IMR-90 (cell line): ENCODE data around the gene TPCN1. TPM values are rescaled to one million over a fixed set of nuclear protein-coding genes. Genes with fewer than 3 reads are reported as not detected.

Experiments used
- ATAC-seq: fragments of 200-7000 bp; cut with Tn5 transposase; 2 replicates; pipeline ENCODE4 v1.9.1; 2020; ENCODE audit warnings: low read depth, mild to moderate bottlenecking, moderate library complexity
- BruUV-seq: library from RNA; stranded (reverse); fragments of 400-500 nt; replicated peaks from 2 replicates; lab custom pipeline; 2021; lab: Mats Ljungman, UMichigan
- CTCF ChIA-PET: fragments of 300-600 bp; formaldehyde crosslinking; extraction: SDS; loops from one replicate; lab custom pipeline; 2021; ENCODE audit warnings: antibody characterized with exemption; lab: Yijun Ruan, JAX
- POLR2A ChIA-PET: fragments of 300-600 bp; sonication (Branson Sonifier 250); formaldehyde crosslinking; loops from one replicate; lab custom pipeline; 2022; ENCODE audit warnings: antibody characterized with exemption; ENCODE audit not compliant: unreplicated experiment; lab: Charles Lee
- DNase-seq: peaks from one replicate; pipeline ENCODE4 v3.0.0; 2013
- H2AFZ ChIP-seq: replicated peaks from 2 replicates; pipeline ENCODE3; 2013; ENCODE audit warnings: low read length, mild to moderate bottlenecking; ENCODE audit not compliant: poor library complexity
- H2AK5ac ChIP-seq: 2 replicates; pipeline ENCODE4 v1.6.1; 2013; ENCODE audit warnings: low read depth, low read length, inconsistent platforms
- H2AK9ac ChIP-seq: replicated peaks from 2 replicates; pipeline ENCODE3; 2013; ENCODE audit warnings: mild to moderate bottlenecking, low read depth, low read length, moderate library complexity; ENCODE audit not compliant: poor library complexity
- H2BK120ac ChIP-seq: 2 replicates; pipeline ENCODE4 v1.6.1; 2013; ENCODE audit warnings: low read depth, low read length, inconsistent platforms
- H2BK15ac ChIP-seq: 3 replicates; pipeline ENCODE4 v1.6.1; 2013; ENCODE audit warnings: low read depth, low read length, inconsistent platforms
- H2BK20ac ChIP-seq: 2 replicates; pipeline ENCODE4 v1.6.1; 2013; ENCODE audit warnings: low read depth, mild to moderate bottlenecking, inconsistent platforms, low read length, moderate library complexity
- H2BK5ac ChIP-seq: 2 replicates; pipeline ENCODE4 v1.6.1; 2013; ENCODE audit warnings: mild to moderate bottlenecking, low read depth, low read length, inconsistent platforms; ENCODE audit not compliant: poor library complexity, severe bottlenecking
- H3K14ac ChIP-seq: replicated peaks from 2 replicates; pipeline ENCODE4 v1.6.1; 2013; ENCODE audit warnings: low read depth, low read length, inconsistent platforms
- H3K18ac ChIP-seq: 2 replicates; pipeline ENCODE4 v1.6.1; 2013; ENCODE audit warnings: low read depth, low read length, control low read depth
- H3K23ac ChIP-seq: 2 replicates; pipeline ENCODE4 v1.6.1; 2013; ENCODE audit warnings: low read depth, low read length, inconsistent platforms
- H3K27ac ChIP-seq: 2 replicates; pipeline ENCODE4 v1.5.1; 2013; ENCODE audit warnings: mild to moderate bottlenecking, control low read depth, low read length; ENCODE audit not compliant: insufficient read depth
- H3K27me3 ChIP-seq: 2 replicates; pipeline ENCODE4 v1.6.1; 2013; ENCODE audit warnings: low read length; ENCODE audit not compliant: control insufficient read depth, insufficient read depth
- H3K36me3 ChIP-seq: 2 replicates; pipeline ENCODE4 v1.6.1; 2013; ENCODE audit warnings: low read length, mixed read lengths; ENCODE audit not compliant: control insufficient read depth, insufficient read depth
- H3K4ac ChIP-seq: 2 replicates; pipeline ENCODE4 v1.6.1; 2013; ENCODE audit warnings: low read depth, low read length, inconsistent platforms
- H3K4me1 ChIP-seq: 2 replicates; pipeline ENCODE4 v1.6.1; 2013; ENCODE audit warnings: low read length, mixed read lengths; ENCODE audit not compliant: control insufficient read depth, insufficient read depth
- H3K4me2 ChIP-seq: 2 replicates; pipeline ENCODE4 v1.6.1; 2013; ENCODE audit warnings: low read depth, mild to moderate bottlenecking, control low read depth, low read length, moderate library complexity
- H3K4me3 ChIP-seq: 2 replicates; pipeline ENCODE4 v1.5.1; 2013; ENCODE audit warnings: low read depth, mild to moderate bottlenecking, control low read depth, low read length, moderate library complexity; ENCODE audit not compliant: insufficient read depth
- H3K56ac ChIP-seq: 2 replicates; pipeline ENCODE4 v1.6.1; 2013; ENCODE audit warnings: low read length, inconsistent platforms; ENCODE audit not compliant: insufficient read depth; ENCODE audit errors: extremely low read depth
- H3K79me1 ChIP-seq, 2 experiments: 2 replicates each; pipeline ENCODE4 v1.6.1; 2013; ENCODE audit warnings: low read length in 2 of 2, inconsistent platforms in 1 of 2, low read depth in 1 of 2
- H3K9ac ChIP-seq: 2 replicates; pipeline ENCODE4 v1.6.1; 2013; ENCODE audit warnings: low read depth, low read length, control low read depth
- H3K9me1 ChIP-seq: 2 replicates; pipeline ENCODE4 v1.6.1; 2013; ENCODE audit warnings: low read length, inconsistent platforms; ENCODE audit not compliant: insufficient read depth
- H3K9me3 ChIP-seq: 2 replicates; pipeline ENCODE4 v1.6.1; 2013; ENCODE audit warnings: low read length; ENCODE audit not compliant: control insufficient read depth, insufficient read depth
- H4K20me1 ChIP-seq: 2 replicates; pipeline ENCODE4 v1.6.1; 2013; ENCODE audit warnings: low read length, inconsistent platforms; ENCODE audit not compliant: insufficient read depth
- H4K5ac ChIP-seq: 2 replicates; pipeline ENCODE4 v1.6.1; 2013; ENCODE audit warnings: mild to moderate bottlenecking, low read depth, low read length, control low read depth
- H4K8ac ChIP-seq, 2 experiments: 2 replicates each; pipeline ENCODE4 v1.6.1; 2013; ENCODE audit warnings: low read depth in 2 of 2, low read length in 2 of 2, control low read depth in 1 of 2, inconsistent platforms in 1 of 2
- H4K91ac ChIP-seq: 2 replicates; pipeline ENCODE4 v1.6.1; 2013; ENCODE audit warnings: low read depth, low read length, inconsistent platforms; ENCODE audit not compliant: insufficient read depth
- BHLHE40 ChIP-seq: fragments of 150-350 bp; IDR thresholded peaks from 2 replicates; pipeline ENCODE4 v1.6.1; 2016; ENCODE audit warnings: mild to moderate bottlenecking, low read depth, low read length
- CEBPB ChIP-seq: IDR thresholded peaks from 2 replicates; pipeline ENCODE4 v1.6.1; 2012; ENCODE audit warnings: low read depth, low read length, improper control_type of control experiment
- CHD1 ChIP-seq: IDR thresholded peaks from 2 replicates; pipeline ENCODE4 v1.6.1; 2012; ENCODE audit warnings: low read depth, low read length, improper control_type of control experiment
- CTCF ChIP-seq: conservative IDR thresholded peaks from 2 replicates; pipeline ENCODE4 v1.5.1; 2012; ENCODE audit warnings: mild to moderate bottlenecking, low read depth, low read length, improper control_type of control experiment
- FOS ChIP-seq: fragments of 150-350 bp; IDR thresholded peaks from 2 replicates; pipeline ENCODE4 v1.6.1; 2016; ENCODE audit warnings: low read depth, low read length
- MAFK ChIP-seq: IDR thresholded peaks from 2 replicates; pipeline ENCODE4 v1.6.1; 2012; ENCODE audit warnings: low read depth, low read length, improper control_type of control experiment
- MAZ ChIP-seq: IDR thresholded peaks from 2 replicates; pipeline ENCODE4 v1.6.1; 2012; ENCODE audit warnings: low read depth, mild to moderate bottlenecking, low read length, improper control_type of control experiment, moderate library complexity, borderline replicate concordance
- MXI1 ChIP-seq: IDR thresholded peaks from 2 replicates; pipeline ENCODE4 v1.6.1; 2012; ENCODE audit warnings: low read depth, mild to moderate bottlenecking, low read length, moderate library complexity, borderline replicate concordance
- NFE2L2 ChIP-seq: fragments of 150-350 bp; IDR thresholded peaks from 2 replicates; pipeline ENCODE4 v1.6.1; 2016; ENCODE audit warnings: low read depth, mild to moderate bottlenecking, low read length
- POLR2A ChIP-seq: IDR thresholded peaks from 2 replicates; pipeline ENCODE4 v1.6.1; 2012; ENCODE audit warnings: mild to moderate bottlenecking, low read depth, low read length
- RAD21 ChIP-seq: IDR thresholded peaks from 2 replicates; pipeline ENCODE4 v1.6.1; 2012; ENCODE audit warnings: low read length, improper control_type of control experiment
- RCOR1 ChIP-seq: IDR thresholded peaks from 2 replicates; pipeline ENCODE4 v1.6.1; 2012; ENCODE audit warnings: mild to moderate bottlenecking, low read length, improper control_type of control experiment; ENCODE audit not compliant: insufficient replicate concordance
- RFX5 ChIP-seq: IDR thresholded peaks from 2 replicates; pipeline ENCODE4 v1.8.0; 2012; ENCODE audit warnings: low read depth, mild to moderate bottlenecking, low read length, moderate library complexity
- SMC3 ChIP-seq: fragments of 150-350 bp; IDR thresholded peaks from 2 replicates; pipeline ENCODE4 v1.6.1; 2016; ENCODE audit warnings: low read depth, mild to moderate bottlenecking, antibody characterized with exemption, low read length, moderate library complexity
- USF2 ChIP-seq: fragments of 150-350 bp; IDR thresholded peaks from 2 replicates; pipeline ENCODE4 v1.6.1; 2017; ENCODE audit warnings: mild to moderate bottlenecking, antibody characterized with exemption, low read length, low read depth
- WGBS, 2 experiments: methylation state at CpG; one replicate each; pipeline versions ENCODE4 v1.1.5 to v1.1.7; 2013; ENCODE audit warnings: missing lambda C conversion rate in 2 of 2; ENCODE audit not compliant: insufficient read length in 1 of 2; ENCODE audit errors: extremely low coverage in 2 of 2; 5-methylcytosine and 5-hydroxymethylcytosine counted together
- dilution Hi-C: fragments of 300-500 bp; cut with HindIII; formaldehyde crosslinking; loops from one replicate; pipeline ENCODE4 v1.14.3; 2018; ENCODE audit warnings: low sequenced_read_pairs; ENCODE audit not compliant: unreplicated experiment
- in situ Hi-C: fragments of 300-500 bp; cut with MboI; formaldehyde crosslinking; loops from 3 replicates; pipeline ENCODE4 v1.14.3; 2019; ENCODE audit warnings: low sequenced_read_pairs, inconsistent platforms, mixed read lengths
- intact Hi-C: fragments of 100-400 bp; cut with micrococcal nuclease; formaldehyde crosslinking; loops from 2 replicates; pipeline ENCODE4 v1.10.0; 2022
- polyA plus RNA-seq, 3 experiments: library from polyadenylated mRNA; depleted of rRNA; stranded (reverse); fragments of >200 nt; gene quantifications; 2 replicates each; pipeline ENCODE4 v1.2.3, GENCODE V29; 2012; ENCODE audit warnings: low replicate concordance in 1 of 3
- total RNA-seq: library from RNA; depleted of rRNA; stranded (reverse); fragments of >200 nt; gene quantifications from 2 replicates; pipeline ENCODE4 v1.2.3, GENCODE V29; 2012
- TF ChIP-seq, protein P1 (sequence below): fragments of 150-350 bp; IDR thresholded peaks from 2 replicates; pipeline ENCODE4 v1.6.1; 2016; ENCODE audit warnings: low read depth, mild to moderate bottlenecking, low read length, moderate library complexity, borderline replicate concordance

The TPCN1 gene
- total and polyA plus RNA-seq, 2 of the 4 experiments (the other 2 are of a cell fraction), result 2.0 to 13.2 TPM

DNA sequence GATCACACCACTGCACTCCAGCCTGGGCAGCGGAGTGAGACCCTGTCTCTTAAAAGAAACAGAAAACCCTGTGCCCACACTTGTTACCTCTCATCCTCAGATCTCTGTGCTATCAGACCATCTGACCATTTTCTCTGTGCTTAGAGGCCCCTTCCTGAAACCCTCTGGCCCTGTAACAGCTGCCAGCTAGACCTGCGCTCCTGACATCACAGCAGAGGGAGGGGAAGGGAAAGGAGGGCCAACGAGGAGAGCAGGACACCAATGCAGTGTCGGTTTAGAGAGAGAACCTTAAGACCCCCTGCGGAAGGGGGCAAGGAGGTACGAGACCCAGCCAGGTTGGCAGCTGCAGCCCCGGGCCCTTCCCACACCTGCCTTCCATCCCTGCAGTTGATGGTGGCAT lies 71.3 kb downstream of the TPCN1 start:
- dilution Hi-C loops, result no loop called here
- Histone ChIP-seq H3K79me1 (no peaks in the 10 kb centered on the region), H2BK20ac (no peak overlapping the region), H3K14ac (no peak overlapping the region), H3K9ac (no peak overlapping the region), H2BK5ac (no peak overlapping the region), H3K4ac (no peak overlapping the region), H4K91ac (no peak overlapping the region), H3K4me3 (no peak overlapping the region), H2BK120ac (no peak overlapping the region), H3K27me3 (no peaks in the 10 kb centered on the region), H3K27ac (no peak overlapping the region; the same call in 1 of the 2 replicates), H3K9me1 (no peaks in the 10 kb centered on the region), H2AK9ac (peak overlapping the region; percentile 16), H3K23ac (no peak overlapping the region), H4K20me1 (no peaks in the 10 kb centered on the region), H4K5ac (no peak overlapping the region), H2AFZ (no peak overlapping the region), H2AK5ac (no peak overlapping the region), H3K9me3 (no peaks in the 10 kb centered on the region), H3K36me3 (peaks cover 18% of the 10 kb centered on the region; the same call in 1 of the 2 replicates), H3K56ac (no peak overlapping the region), H3K18ac (no peak overlapping the region; the same call in 1 of the 2 replicates), H2BK15ac (no peak overlapping the region), H4K8ac (peak overlapping the region in 1 of 2 experiments; percentile 30; a peak in 1 of 4 replicates), H3K4me1 (peaks cover 10% of the 10 kb centered on the region), H3K4me2 (no peak overlapping the region)
- ChIA-PET POLR2A (no interaction called here), CTCF (no interaction called here)
- intact Hi-C loops, result no loop called here
- ATAC-seq, result no peak
- BruUV-seq, result no TSS peak
- no peak for TF ChIP-seq BHLHE40
- TF ChIP-seq MAZ, result no peak
- no peak for TF ChIP-seq CHD1
- no peak for TF ChIP-seq CEBPB
- TF ChIP-seq RAD21, result no peak
- no peak for TF ChIP-seq RCOR1
- TF ChIP-seq MXI1, result no peak
- TF ChIP-seq, protein P1, sequence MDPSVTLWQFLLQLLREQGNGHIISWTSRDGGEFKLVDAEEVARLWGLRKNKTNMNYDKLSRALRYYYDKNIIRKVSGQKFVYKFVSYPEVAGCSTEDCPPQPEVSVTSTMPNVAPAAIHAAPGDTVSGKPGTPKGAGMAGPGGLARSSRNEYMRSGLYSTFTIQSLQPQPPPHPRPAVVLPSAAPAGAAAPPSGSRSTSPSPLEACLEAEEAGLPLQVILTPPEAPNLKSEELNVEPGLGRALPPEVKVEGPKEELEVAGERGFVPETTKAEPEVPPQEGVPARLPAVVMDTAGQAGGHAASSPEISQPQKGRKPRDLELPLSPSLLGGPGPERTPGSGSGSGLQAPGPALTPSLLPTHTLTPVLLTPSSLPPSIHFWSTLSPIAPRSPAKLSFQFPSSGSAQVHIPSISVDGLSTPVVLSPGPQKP, result no peak
- no peak for TF ChIP-seq SMC3
- no peak for TF ChIP-seq MAFK
- TF ChIP-seq USF2, result no peak
- TF ChIP-seq NFE2L2, result no peak
- no peak for TF ChIP-seq CTCF
- no peak for TF ChIP-seq FOS
- no peak for TF ChIP-seq RFX5
- TF ChIP-seq POLR2A, result no peak
- in situ Hi-C loops, result no loop called here
- WGBS, 2 experiments, result 75% methylated on average over 2 of the region's 7 CpGs; no CpG with 5 or more reads in 1 of the 2 experiments
- no peak for DNase-seq
